ENCODE results near the gene EFNB1.

Gene EFNB1

DNA sequence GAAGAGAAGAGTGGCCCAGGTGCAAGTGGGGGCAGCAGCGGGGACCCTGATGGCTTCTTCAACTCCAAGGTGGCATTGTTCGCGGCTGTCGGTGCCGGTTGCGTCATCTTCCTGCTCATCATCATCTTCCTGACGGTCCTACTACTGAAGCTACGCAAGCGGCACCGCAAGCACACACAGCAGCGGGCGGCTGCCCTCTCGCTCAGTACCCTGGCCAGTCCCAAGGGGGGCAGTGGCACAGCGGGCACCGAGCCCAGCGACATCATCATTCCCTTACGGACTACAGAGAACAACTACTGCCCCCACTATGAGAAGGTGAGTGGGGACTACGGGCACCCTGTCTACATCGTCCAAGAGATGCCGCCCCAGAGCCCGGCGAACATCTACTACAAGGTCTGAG is 11.4 kb downstream of the EFNB1 start:
- no peak overlapping the region for H3K4me3 ChIP-seq (ENCODE audit: low read length)
- TF ChIP-seq, protein P1, sequence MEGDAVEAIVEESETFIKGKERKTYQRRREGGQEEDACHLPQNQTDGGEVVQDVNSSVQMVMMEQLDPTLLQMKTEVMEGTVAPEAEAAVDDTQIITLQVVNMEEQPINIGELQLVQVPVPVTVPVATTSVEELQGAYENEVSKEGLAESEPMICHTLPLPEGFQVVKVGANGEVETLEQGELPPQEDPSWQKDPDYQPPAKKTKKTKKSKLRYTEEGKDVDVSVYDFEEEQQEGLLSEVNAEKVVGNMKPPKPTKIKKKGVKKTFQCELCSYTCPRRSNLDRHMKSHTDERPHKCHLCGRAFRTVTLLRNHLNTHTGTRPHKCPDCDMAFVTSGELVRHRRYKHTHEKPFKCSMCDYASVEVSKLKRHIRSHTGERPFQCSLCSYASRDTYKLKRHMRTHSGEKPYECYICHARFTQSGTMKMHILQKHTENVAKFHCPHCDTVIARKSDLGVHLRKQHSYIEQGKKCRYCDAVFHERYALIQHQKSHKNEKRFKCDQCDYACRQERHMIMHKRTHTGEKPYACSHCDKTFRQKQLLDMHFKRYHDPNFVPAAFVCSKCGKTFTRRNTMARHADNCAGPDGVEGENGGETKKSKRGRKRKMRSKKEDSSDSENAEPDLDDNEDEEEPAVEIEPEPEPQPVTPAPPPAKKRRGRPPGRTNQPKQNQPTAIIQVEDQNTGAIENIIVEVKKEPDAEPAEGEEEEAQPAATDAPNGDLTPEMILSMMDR (conservative IDR thresholded peaks at IDR 0.05; ENCODE audit: low read depth, low read length), result no peak
- no peak for DNase-seq (ENCODE audit: low read depth)

- DNase-seq (ENCODE audit: low read depth), result no peak
- TF ChIP-seq, protein P1 (conservative IDR thresholded peaks at IDR 0.05; ENCODE audit: low read depth, low read length), result no peak
- no peak overlapping the region for H3K4me3 ChIP-seq (ENCODE audit: low read length)
These were observed 12.6 kb downstream of the EFNB1 start for GRCh38 chrX:68841251-68842049.

GRCh38 chrX:68842351-68842750 is 13.5 kb downstream of the EFNB1 start:
- no peak overlapping the region for H3K4me3 ChIP-seq (ENCODE audit: low read length)
- no peak for DNase-seq (ENCODE audit: low read depth)
- TF ChIP-seq, protein P1 (conservative IDR thresholded peaks at IDR 0.05; ENCODE audit: low read depth, low read length), result no peak

DNA sequence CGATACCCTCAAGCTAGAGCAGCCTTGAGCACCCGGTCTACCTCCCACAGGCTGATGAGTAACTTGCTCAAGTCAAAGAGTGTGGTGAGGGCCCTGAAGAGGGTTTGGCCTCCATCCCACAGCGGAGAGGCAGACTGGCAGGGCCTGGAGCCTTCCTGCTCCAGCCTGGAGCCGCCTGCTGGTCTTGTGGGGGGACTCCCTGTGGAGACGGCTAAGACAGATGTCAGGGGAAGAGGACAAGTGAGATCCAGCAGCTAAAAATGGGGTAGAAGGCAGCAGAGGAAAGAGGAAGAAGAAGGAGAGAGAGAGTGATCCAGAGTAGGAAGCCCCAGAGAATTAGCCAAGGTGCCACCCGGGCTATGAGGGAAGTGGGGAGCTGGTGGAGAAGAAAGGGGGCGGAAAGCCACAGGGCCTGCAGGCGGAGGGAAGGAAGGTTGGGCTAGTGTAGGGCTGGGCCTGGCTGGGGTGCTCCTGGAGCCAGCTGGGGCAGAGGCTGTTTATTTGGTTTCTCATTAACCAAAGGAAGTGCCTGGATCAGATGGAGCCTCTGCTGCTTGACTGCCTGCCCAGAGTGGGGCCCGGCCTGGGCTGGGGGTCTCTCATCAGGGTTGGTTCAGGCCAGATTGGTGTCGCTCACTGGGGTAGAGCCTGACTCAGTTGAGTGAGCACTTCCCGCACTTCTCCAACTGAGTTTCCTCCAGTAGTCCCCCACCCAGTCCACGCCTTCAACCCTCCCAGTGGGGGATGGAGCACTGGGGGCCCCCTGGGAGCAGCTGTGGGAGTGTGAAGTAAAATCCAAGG is 14.2 kb downstream of the EFNB1 start:
- TF ChIP-seq, protein P1 (conservative IDR thresholded peaks at IDR 0.05; ENCODE audit: low read depth, low read length), result no peak
- no peak overlapping the region for H3K4me3 ChIP-seq (ENCODE audit: low read length)
- DNase-seq (ENCODE audit: low read depth), result no peak

- no peak overlapping the region for H3K4me3 ChIP-seq (ENCODE audit: low read length)
- DNase-seq (ENCODE audit: low read depth), result no peak
- TF ChIP-seq, protein P1 (conservative IDR thresholded peaks at IDR 0.05; ENCODE audit: low read depth, low read length), result no peak
These were observed 15.2 kb downstream of the EFNB1 start for GRCh38 chrX:68843992-68844391.

GRCh38 chrX:68844581-68844980 is 15.8 kb downstream of the EFNB1 start:
- no peak for DNase-seq (ENCODE audit: low read depth)
- TF ChIP-seq, protein P1 (conservative IDR thresholded peaks at IDR 0.05; ENCODE audit: low read depth, low read length), result no peak
- H3K4me3 ChIP-seq (ENCODE audit: low read length), result no peak overlapping the region

Data from retinal pigment epithelial cell (primary cell).